Right lobe of liver (tissue), 6 donors: ENCODE results near the gene SLC29A3. TPM values are rescaled to one million over a fixed set of nuclear protein-coding genes. Genes with fewer than 3 reads are reported as not detected.

Experiments used
- ATAC-seq, 4 donors: fragments of 200-7000 bp; cut with Tn5 transposase; one replicate each; pipeline ENCODE4 v1.9.1; 2020; ENCODE audit warnings: mild to moderate bottlenecking in 4 of 4, moderate library complexity in 4 of 4
- DNase-seq, 3 donors: peaks; one replicate each; pipeline ENCODE4 v3.0.0-alpha.2; 2020
- H3K27ac ChIP-seq, 3 donors: fragments of 200-600 bp; one replicate each; pipeline ENCODE4 v1.8.0; 2022
- H3K27me3 ChIP-seq, 2 donors: fragments of 200-600 bp; one replicate each; pipeline ENCODE4 v1.8.0; 2022
- H3K36me3 ChIP-seq, 4 donors: fragments of 200-600 bp; sonication (generic) in 1 of 4; one replicate each; pipeline versions ENCODE4 v1.5.1 to v1.8.0; 2017 to 2022; ENCODE audit warnings: control low read depth in 1 of 4
- H3K4me1 ChIP-seq, 4 donors: fragments of 200-600 bp; sonication (generic) in 1 of 4; one replicate each; pipeline versions ENCODE4 v1.5.1 to v1.8.0; 2017 to 2022; ENCODE audit warnings: control low read depth in 1 of 4
- H3K4me3 ChIP-seq, 3 donors: fragments of 200-600 bp; one replicate each; pipeline ENCODE4 v1.8.0; 2022
- H3K9me3 ChIP-seq, 4 donors: fragments of 200-600 bp; sonication (generic) in 1 of 4; one replicate each; pipeline versions ENCODE4 v1.5.1 to v1.8.0; 2017 to 2022; ENCODE audit warnings: control low read depth in 1 of 4
- CTCF ChIP-seq, 4 donors: fragments of 200-600 bp in 3 of 4; fragments of 450-650 bp in 1 of 4; IDR thresholded peaks; one replicate each; pipeline versions ENCODE4 v1.5.1 to v1.8.0; 2016 to 2022; ENCODE audit warnings: antibody characterized with exemption in 4 of 4, mild to moderate bottlenecking in 2 of 4
- POLR2A ChIP-seq: fragments of 450-650 bp; IDR thresholded peaks from one replicate; pipeline ENCODE4 v1.6.1; 2017; ENCODE audit warnings: antibody characterized with exemption, mild to moderate bottlenecking
- WGBS: methylation state at CpG from one replicate; pipeline ENCODE4 v1.1.6; 2018; ENCODE audit warnings: low coverage, low lambda C conversion rate; ENCODE audit not compliant: insufficient coverage; ENCODE audit errors: missing lambda C conversion rate; 5-methylcytosine and 5-hydroxymethylcytosine counted together
- intact Hi-C, 2 donors: fragments of 100-400 bp; cut with DNase I; formaldehyde crosslinking; loops; one replicate each; pipeline versions ENCODE4 v1.11.2 to v1.14.1; 2022
- total RNA-seq, 6 experiments: library from RNA; depleted of rRNA in 2 of 6; stranded (reverse); fragments of >200 nt in 2 of 6; fragmentation: NEBNext Ultra II Directional in 3 of 6; extraction: Animal tissue kit (Norgen Biotek cat#: 25700) in 3 of 6; gene quantifications; one replicate each; pipeline versions ENCODE4 v1.1.0 to v1.2.4, GENCODE V29; 2016 to 2023
- donor health status: DM: no; HTN: yes; CAD: no.
- donor health status: DM: no; HTN: no; CAD: no.
- donor health status: DM: no; HTN: no; CAD: no.
- donor health status: DM: no; HTN: yes; CAD: no.
- donor health status: DM: no; HTN: yes; CAD: no.

Gene SLC29A3
- total RNA-seq, 6 experiments from 2014 or later: 5.7 to 17.4 (median 7.7) TPM

- no peaks in the 10 kb centered on the region for H3K27me3 ChIP-seq
- DNase-seq (no peak), ATAC-seq (peak in 2 of 4 donors; percentile 30 to 60)
- intact Hi-C loops: loop anchor here in 1 of 2 donors (10.0 kb wide), 1 partner anchor 158 kb away; no protein-coding TSS in a partner anchor
- H3K9me3 ChIP-seq: no peaks in the 10 kb centered on the region
- H3K36me3 ChIP-seq: peaks cover 0 to 31% (median 1%) of the 10 kb centered on the region in 4 donors
- no peak overlapping the region for H3K4me3 ChIP-seq
- TF ChIP-seq CTCF (IDR thresholded peaks at IDR 0.05) (no peak), POLR2A (no peak)
- no peak overlapping the region for H3K27ac ChIP-seq
- peaks cover 0 to 17% (median 3%) of the 10 kb centered on the region in 4 donors for H3K4me1 ChIP-seq
- 57% methylated on average over 8 of the region's 16 CpGs for WGBS
Observed at GRCh38 chr10:71326464-71326881, 7.4 kb downstream of the SLC29A3 start.

GRCh38 chr10:71330789-71331404 is 11.8 kb downstream of the SLC29A3 start:
- ATAC-seq: no peak
- no peak overlapping the region for H3K4me3 ChIP-seq
- peaks cover 0 to 5% (median 1%) of the 10 kb centered on the region in 4 donors for H3K36me3 ChIP-seq
- peak overlapping the region in 1 of 3 donors; percentile 16 for H3K27ac ChIP-seq
- no peaks in the 10 kb centered on the region for H3K9me3 ChIP-seq
- H3K27me3 ChIP-seq: no peaks in the 10 kb centered on the region
- intact Hi-C loops: no loop called here
- no peak for DNase-seq
- no peak for TF ChIP-seq POLR2A
- no peak for TF ChIP-seq CTCF (IDR thresholded peaks at IDR 0.05)
- H3K4me1 ChIP-seq: peaks cover 0 to 60% (median 18%) of the 10 kb centered on the region in 4 donors
- 54% methylated on average over 4 of the region's 4 CpGs for WGBS

- Histone ChIP-seq H3K4me1 (peaks cover 0 to 68% (median 22%) of the 10 kb centered on the region in 4 donors), H3K36me3 (peaks cover 0 to 5% (median 1%) of the 10 kb centered on the region in 4 donors), H3K4me3 (no peak overlapping the region), H3K9me3 (no peaks in the 10 kb centered on the region), H3K27me3 (no peaks in the 10 kb centered on the region), H3K27ac (peak overlapping the region in 1 of 3 donors; percentile 92)
- TF ChIP-seq CTCF (IDR thresholded peaks at IDR 0.05) (no peak), POLR2A (no peak)
- 40% methylated on average over 4 of the region's 4 CpGs for WGBS
- intact Hi-C loops: no loop called here
- DNase-seq: no peak
- no peak for ATAC-seq
Observed at GRCh38 chr10:71331736-71332135, 12.7 kb downstream of the SLC29A3 start.

GRCh38 chr10:71332466-71332865 is 13.4 kb downstream of the SLC29A3 start:
- Histone ChIP-seq H3K27ac (peak overlapping the region in 1 of 3 donors; percentile 92), H3K4me1 (peaks cover 0 to 73% (median 25%) of the 10 kb centered on the region in 4 donors), H3K9me3 (no peaks in the 10 kb centered on the region), H3K27me3 (no peaks in the 10 kb centered on the region), H3K4me3 (no peak overlapping the region), H3K36me3 (peaks cover 0 to under 1% (median 0%) of the 10 kb centered on the region in 4 donors)
- TF ChIP-seq POLR2A (no peak), CTCF (IDR thresholded peaks at IDR 0.05) (no peak)
- intact Hi-C loops: no loop called here
- ATAC-seq (no peak), DNase-seq (no peak)
- WGBS: 87% methylated on average over 5 of the region's 5 CpGs
